ENCODE results near the gene GFAP.

GRCh38 chr17:44915321-44915726 lies at the start of gene GFAP:
- TF ChIP-seq RARB (CRISPR knock-in tag; IDR thresholded peaks at IDR 0.05) (no peak), PATZ1 (CRISPR knock-in tag; IDR thresholded peaks at IDR 0.05; ENCODE audit: borderline replicate concordance) (no peak), BACH2 (CRISPR knock-in tag; IDR thresholded peaks at IDR 0.05; ENCODE audit: borderline replicate concordance) (no peak), PPARA (CRISPR knock-in tag; IDR thresholded peaks at IDR 0.05; ENCODE audit: borderline replicate concordance) (no peak), ZFP30 (CRISPR knock-in tag; IDR thresholded peaks at IDR 0.05) (no peak), CREB5 (CRISPR knock-in tag; IDR thresholded peaks at IDR 0.05; ENCODE audit: low read depth) (no peak), ZFP3 (CRISPR knock-in tag; IDR thresholded peaks at IDR 0.05) (no peak), ZC3H10 (CRISPR knock-in tag; IDR thresholded peaks at IDR 0.05) (no peak), ZNF8 (CRISPR knock-in tag; IDR thresholded peaks at IDR 0.05) (no peak), TOX (CRISPR knock-in tag; IDR thresholded peaks at IDR 0.05; ENCODE audit: borderline replicate concordance) (no peak), CSDC2 (CRISPR knock-in tag; IDR thresholded peaks at IDR 0.05) (no peak), TCF4 (CRISPR knock-in tag; IDR thresholded peaks at IDR 0.05; ENCODE audit: borderline replicate concordance) (no peak)
